T follicular helper cell (primary cell): Measurements from ENCODE around the gene RAB1B.

Experiments
- DNase-seq: peaks from one replicate; pipeline ENCODE4 v3.0.0-alpha.2; 2020; ENCODE audit warnings: low read depth
- total RNA-seq, 2 experiments: gene quantifications; one replicate each; lab custom pipeline; 2026; lab: John Stamatoyannopoulos, UW

RAB1B gene
- 77.8 to 90.4 reads per million in 2 experiments for total RNA-seq

DNA sequence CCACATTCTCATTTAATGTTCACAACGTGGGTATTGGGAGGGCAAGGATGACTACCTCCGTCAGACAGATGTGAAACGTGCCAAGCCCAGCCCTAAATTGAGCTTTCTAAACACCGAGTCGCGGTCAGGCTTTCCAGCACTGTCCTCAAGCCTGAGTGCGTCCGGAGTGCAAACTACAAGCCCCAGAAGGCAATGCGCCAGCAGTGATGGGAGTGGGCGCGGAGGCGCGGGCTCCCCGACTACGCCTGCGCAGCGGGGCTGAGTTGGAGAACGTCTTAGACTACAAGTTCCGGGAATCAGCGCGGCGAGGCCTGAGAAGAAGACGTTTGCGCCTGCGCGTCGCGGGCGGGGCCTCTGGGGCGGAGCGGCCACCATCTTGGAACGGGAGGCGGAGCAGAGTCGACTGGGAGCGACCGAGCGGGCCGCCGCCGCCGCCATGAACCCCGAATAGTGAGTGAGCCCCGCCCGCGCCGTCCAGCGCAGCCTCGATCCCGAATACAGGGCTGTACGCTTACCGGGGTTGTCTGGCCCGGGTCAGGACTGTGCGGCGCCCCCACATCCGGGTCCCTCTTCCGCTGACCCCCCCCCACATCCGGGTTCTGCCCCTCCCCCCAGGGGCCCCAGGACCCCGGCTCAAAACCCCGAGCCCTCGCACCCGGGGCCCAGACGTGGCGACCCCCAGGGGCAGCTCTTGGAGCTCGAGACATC, at the start of gene RAB1B:
RAB1B (plus strand) TSS at position 396 of the 708 bp plus-strand sequence; CDS start at position 437, 41 bp downstream.
- DNase-seq = peak; percentile 99

- no peak for DNase-seq
Measured at GRCh38 chr11:66218846-66219620, 49.4 kb upstream of the RAB1B start.

- DNase-seq = no peak
Measured at GRCh38 chr11:66219846-66220565, 48.4 kb upstream of the RAB1B start.

DNA sequence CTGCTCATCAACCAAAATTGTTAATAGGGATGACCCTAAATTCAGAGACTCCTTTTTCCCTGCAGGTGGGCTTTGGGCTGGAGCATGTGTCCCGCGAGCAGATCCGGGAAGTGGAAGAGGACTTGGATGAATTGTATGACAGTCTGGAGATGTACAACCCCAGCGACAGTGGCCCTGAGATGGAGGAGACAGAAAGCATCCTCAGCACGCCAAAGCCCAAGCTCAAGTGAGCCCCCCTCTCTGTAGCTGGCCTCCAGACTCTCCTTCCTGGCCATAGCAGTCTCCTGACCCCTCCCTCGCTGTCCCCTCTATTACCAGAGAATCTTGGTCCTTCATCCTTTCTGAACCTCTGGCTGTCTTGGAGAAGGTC, 47.9 kb upstream of the RAB1B start:
- DNase-seq = no peak

GRCh38 chr11:66221012-66221411, 47.4 kb upstream of the RAB1B start:
- DNase-seq = no peak

GRCh38 chr11:66221726-66222236, 46.7 kb upstream of the RAB1B start:
- no peak for DNase-seq

DNA sequence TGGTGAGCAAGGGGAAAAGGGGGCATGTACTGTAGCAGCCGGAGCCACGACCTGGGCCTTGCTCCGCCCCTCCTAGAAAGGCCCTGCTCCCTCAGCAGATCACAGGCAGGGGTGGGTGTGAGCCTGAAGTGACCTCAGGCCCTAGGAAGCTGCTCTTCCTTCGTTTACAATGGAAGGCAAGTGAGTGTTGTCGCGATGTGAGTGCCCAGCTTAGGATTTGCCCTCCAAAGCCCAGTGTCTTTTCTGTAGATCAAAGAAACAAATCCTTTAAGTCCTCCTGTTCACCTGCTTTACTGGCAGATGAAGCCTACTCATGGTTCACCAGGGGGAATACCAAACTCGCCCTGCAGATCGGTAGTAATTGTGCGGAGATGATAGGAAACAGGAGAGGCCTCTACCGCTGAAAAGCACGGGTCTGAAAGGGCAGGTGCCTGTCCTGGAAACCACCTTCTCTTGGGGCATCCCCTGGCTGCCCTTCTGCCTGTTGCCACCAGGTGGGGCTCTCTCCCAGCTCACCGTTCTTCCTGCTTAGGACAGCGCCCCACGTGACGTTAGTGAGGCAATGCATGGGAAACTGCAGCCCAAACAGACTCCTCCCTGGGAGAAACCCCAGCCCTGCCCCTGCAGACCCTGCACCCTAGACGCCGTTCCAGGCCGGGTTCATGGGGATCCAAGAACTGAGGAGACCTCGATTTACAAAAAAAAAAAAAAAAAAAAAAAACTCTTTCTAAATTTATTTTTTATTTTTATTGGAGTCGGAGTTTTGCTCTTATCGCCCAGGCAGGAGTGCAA, 45.9 kb upstream of the RAB1B start:
- DNase-seq = peak; percentile 92

GRCh38 chr11:66224226-66224855, 44.1 kb upstream of the RAB1B start:
- no peak for DNase-seq

DNA sequence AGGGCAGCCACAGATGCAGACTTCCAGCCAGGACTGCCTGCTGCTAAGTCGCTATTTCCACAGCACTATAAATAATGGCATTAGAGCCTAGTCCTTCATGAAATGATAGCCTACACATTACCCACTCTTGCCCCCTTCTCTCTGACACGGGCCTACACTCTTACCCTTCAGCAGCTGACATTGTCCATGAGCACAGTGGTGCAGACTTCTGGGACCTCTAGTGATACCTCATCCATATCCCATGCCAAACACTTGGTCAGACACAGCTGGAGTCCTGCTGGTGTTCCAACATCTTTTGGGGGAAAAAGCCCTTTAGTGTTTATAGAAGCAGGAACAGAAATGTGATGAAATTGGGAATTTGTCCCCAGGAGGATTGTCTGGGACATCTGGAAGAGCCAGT, 43.4 kb upstream of the RAB1B start:
- DNase-seq = no peak

DNA sequence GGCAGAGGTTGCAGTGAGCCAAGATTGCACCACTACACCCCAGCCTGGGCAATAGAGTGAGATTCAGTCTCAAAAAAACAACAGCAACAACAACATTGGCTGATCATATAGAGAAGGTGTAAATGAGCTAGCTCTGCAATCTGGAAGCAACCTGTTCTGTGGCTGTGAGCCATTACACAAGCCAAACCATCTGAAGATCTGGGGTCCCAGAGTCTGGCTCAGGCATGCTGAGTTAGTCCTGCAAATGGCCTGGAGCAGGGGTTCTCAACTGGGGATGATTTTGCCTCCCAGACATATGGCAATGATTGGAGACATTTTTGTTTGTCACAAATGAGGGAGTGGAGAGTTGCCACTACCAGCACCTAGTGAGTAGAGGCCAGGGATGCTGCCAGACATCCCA, 42.3 kb upstream of the RAB1B start:
- DNase-seq = no peak

DNA sequence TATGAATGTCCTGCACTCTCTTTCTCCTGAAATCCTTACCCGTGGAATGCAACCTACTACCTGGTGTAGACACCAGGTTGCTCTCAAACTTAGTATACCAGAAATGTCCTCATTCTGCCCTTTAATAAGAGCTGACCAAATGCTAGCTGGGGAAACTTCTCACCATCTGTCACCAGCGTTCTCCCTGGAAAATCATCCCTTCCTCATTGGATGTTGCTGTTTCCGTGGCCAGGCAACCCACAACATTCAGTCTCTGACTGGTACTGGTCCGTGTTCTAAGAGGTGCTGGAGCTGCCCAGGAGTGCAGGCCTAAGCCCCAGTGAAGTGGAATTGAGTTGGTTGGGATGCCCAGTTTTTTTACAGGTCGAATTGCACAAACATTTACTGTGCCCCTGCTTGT, 40.7 kb upstream of the RAB1B start:
- no peak for DNase-seq

- no peak for DNase-seq
Measured at GRCh38 chr11:66228521-66228920, 39.9 kb upstream of the RAB1B start.

DNA sequence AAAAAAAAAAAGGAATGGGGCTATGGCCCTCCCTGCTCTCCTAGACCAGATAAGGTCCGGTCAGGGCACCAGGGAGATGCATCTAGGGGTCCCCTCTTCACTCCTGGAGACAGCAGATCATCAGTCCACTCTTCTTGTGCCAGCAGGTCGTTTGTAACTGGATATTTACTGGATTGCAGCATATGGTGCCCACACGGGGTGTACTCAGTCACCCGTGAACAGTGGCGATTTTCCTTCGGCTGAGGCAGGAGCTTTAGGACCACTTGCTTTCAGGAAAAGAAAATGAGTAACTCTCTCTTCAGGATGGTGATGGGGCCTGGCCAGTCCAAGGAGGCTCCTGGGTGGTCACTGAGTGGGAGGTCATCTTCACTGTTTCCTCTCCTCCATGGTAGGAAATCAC, 38.3 kb upstream of the RAB1B start:
- no peak for DNase-seq

DNA sequence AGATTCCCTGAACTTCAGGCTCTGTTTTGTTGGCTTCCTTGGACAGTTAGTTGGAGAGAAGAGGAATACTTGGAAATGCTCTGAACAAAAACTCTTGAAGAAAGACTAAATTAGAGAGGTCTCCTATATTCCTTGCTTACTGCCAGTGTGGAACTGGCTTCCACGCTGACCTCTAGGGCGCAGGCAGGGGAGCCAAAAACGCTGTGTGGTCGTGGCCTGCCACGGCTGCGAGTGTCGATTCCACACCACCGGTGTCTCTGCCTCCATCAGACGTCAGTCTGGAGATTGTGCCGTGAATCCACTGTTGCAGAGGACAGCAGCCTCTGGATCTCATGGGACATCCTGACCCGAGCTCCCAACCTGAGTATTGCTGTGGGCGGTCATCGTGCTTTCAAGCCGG, 37.5 kb upstream of the RAB1B start:
- DNase-seq = no peak

DNA sequence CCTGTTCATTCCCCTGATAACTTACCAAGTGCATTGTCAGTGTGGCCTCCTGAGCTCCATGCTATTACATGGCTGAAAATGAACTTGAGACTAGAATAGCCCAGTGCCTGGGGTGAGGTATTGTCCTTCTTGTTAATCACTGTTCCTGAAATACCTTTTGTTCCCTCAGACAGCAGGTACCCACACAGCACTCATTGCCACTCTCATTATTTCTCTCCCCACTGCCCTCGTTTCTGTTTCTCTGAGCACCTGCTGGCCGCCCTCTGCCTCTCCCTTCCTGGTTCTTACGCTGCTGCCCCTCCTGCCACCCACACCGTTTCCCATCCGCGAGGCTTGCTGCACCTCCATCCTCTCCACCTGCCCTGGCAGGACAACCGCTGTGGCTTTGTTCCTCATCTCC, 36.9 kb upstream of the RAB1B start:
- DNase-seq = no peak

DNA sequence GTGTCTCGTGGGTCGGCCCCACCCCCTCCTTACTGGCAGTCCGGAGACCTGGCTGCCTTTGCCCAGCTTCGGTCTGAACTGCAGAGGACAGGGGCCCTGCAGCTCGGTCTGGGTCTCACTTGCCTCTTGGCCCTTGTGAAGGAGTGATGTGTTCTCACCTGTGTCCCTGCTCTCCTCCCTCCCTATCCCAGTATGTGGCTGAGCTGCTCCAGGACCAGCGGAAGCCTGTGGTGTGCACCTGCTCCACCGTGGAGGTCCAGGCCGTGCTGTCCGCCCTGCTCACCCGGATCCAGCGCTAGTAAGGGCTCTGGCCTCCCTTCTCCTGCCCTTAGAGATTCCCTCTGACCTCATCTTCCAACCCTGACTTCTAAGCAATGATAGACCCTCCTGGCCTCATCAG, 35.7 kb upstream of the RAB1B start:
- DNase-seq = no peak

- DNase-seq = no peak
Measured at GRCh38 chr11:66233301-66233700, 35.1 kb upstream of the RAB1B start.

DNA sequence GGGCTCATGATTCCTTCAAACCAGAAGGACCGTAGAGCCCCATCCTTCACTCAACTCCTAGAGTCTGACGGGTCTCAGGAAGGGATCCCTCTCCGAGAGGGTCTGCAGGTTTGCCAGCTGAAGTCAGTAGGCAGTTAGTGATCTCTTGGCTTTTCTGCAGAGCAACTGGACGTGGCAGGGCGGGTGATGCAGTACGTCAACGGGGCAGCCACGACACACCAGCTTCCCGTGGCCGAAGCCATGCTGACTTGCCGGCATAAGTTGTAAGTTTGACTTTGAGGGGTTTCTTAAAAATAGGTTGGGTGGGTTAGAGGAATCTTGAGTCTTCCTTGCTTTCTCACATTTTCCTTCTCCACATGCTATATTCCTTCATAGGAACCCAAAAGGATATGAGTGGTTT, 33.3 kb upstream of the RAB1B start:
- DNase-seq = no peak

- no peak for DNase-seq
Measured at GRCh38 chr11:66237867-66238266, 30.6 kb upstream of the RAB1B start.

DNA sequence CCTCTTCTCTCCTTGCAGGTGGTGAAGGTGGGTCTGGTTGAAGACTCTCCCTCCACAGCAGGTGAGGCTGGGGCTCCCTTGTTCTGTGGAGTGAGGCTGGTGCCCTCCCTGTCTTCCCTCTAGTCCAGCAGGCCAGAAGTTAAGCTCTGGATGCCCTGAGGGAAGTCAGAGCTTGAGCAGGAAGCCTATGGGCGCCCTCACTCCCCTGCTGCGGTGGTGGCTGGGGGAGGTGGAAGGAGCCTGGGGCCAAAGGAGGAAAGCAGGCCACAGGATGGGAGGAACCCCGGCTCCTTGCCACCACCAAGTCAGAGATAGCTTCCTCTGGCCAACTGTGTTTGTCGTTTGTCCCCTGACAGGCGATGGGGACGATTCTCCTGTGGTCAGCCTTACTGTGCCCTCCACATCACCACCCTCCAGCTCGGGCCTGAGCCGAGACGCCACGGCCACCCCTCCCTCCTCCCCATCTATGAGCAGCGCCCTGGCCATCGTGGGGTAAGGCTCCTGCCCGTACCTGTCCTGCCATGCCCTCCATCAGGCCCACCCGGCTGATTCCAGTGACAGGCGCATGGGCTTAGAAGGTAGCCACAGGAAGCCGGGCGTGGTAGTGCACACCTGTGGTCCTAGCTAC, 29.5 kb upstream of the RAB1B start:
- DNase-seq = no peak

GRCh38 chr11:66239511-66239910, 28.9 kb upstream of the RAB1B start:
- DNase-seq = no peak
